Measurements from ENCODE around the gene LY6G6C. TPM values are rescaled to one million over a fixed set of nuclear protein-coding genes. Genes with fewer than 3 reads are reported as not detected.

LY6G6C gene
- total and polyA plus RNA-seq, 2 of the 13 experiments (the other 11 are each of a cell fraction or from before 2014, with no cell fraction given), result 0.15 TPM; not detected in 1

- TF ChIP-seq KDM3A (CRISPR knock-in tag; IDR thresholded peaks at IDR 0.05; ENCODE audit: low read depth) (0 out of 2 replicates have a peak, but pooled peaks have one; percentile 19), ZNF354B (CRISPR knock-in tag; IDR thresholded peaks at IDR 0.05) (no peak), ZNF230 (CRISPR knock-in tag; IDR thresholded peaks at IDR 0.05) (peak; percentile 69; the same call in 1 of the 2 replicates), NRL (CRISPR knock-in tag; IDR thresholded peaks at IDR 0.05; ENCODE audit: borderline replicate concordance) (peak; percentile 75; the same call in 1 of the 2 replicates), FOXM1 (CRISPR knock-in tag; IDR thresholded peaks at IDR 0.05) (no peak), ARID2 (CRISPR knock-in tag; IDR thresholded peaks at IDR 0.05; ENCODE audit: borderline replicate concordance) (no peak), EZH2 (conservative IDR thresholded peaks at IDR 0.05; ENCODE audit: low read depth, low read length) (no peak), AGO1 (IDR thresholded peaks at IDR 0.05; ENCODE audit: low read depth, low read length, poor library complexity, severe bottlenecking) (peak; percentile 67), GATA4 (IDR thresholded peaks at IDR 0.05; ENCODE audit: borderline replicate concordance, low read depth) (peak; percentile 74; the same call in 1 of the 2 replicates), NCOR1 (IDR thresholded peaks at IDR 0.05; ENCODE audit: borderline replicate concordance, low read length) (no peak), SP1 (IDR thresholded peaks at IDR 0.05) (no peak), SP1 (CRISPR knock-in tag; IDR thresholded peaks at IDR 0.05) (peak; percentile 49; the same call in 1 of the 2 replicates), ZSCAN29 (CRISPR knock-in tag; conservative IDR thresholded peaks at IDR 0.05) (no peak), ETV5 (CRISPR knock-in tag; IDR thresholded peaks at IDR 0.05; ENCODE audit: borderline replicate concordance) (peak; percentile 44; the same call in 1 of the 2 replicates), ERF (CRISPR knock-in tag; IDR thresholded peaks at IDR 0.05) (peak; percentile 66; the same call in 1 of the 2 replicates), CC2D1A (CRISPR knock-in tag; IDR thresholded peaks at IDR 0.05) (0 out of 2 replicates have a peak, but pooled peaks have one; percentile 14), ZSCAN25 (CRISPR knock-in tag; IDR thresholded peaks at IDR 0.05) (peak; percentile 85), POGK (CRISPR knock-in tag; conservative IDR thresholded peaks at IDR 0.05) (0 out of 2 replicates have a peak, but pooled peaks have one; percentile 82), RBFOX2 (IDR thresholded peaks at IDR 0.05; ENCODE audit: low read depth, low read length) (peak; percentile 69), YEATS4 (CRISPR knock-in tag; IDR thresholded peaks at IDR 0.05; ENCODE audit: borderline replicate concordance) (peak; percentile 52; the same call in 1 of the 2 replicates), SOX5 (CRISPR knock-in tag; IDR thresholded peaks at IDR 0.05; ENCODE audit: borderline replicate concordance) (peak; percentile 48), ATF7-NPFF (CRISPR knock-in tag; IDR thresholded peaks at IDR 0.05; ENCODE audit: low read depth) (peak; percentile 82), ZNF547 (CRISPR knock-in tag; IDR thresholded peaks at IDR 0.05) (peak; percentile 87), MIER3 (CRISPR knock-in tag; IDR thresholded peaks at IDR 0.05; ENCODE audit: borderline replicate concordance) (no peak), ZNF598 (CRISPR knock-in tag; IDR thresholded peaks at IDR 0.05; ENCODE audit: borderline replicate concordance) (0 out of 2 replicates have a peak, but pooled peaks have one; percentile 94), ZNF724P (CRISPR knock-in tag; IDR thresholded peaks at IDR 0.05; ENCODE audit: borderline replicate concordance) (0 out of 2 replicates have a peak, but pooled peaks have one; percentile 15), NR2C2 (CRISPR knock-in tag; IDR thresholded peaks at IDR 0.05; ENCODE audit: borderline replicate concordance) (no peak)
- TF ChIP-seq, protein P1, sequence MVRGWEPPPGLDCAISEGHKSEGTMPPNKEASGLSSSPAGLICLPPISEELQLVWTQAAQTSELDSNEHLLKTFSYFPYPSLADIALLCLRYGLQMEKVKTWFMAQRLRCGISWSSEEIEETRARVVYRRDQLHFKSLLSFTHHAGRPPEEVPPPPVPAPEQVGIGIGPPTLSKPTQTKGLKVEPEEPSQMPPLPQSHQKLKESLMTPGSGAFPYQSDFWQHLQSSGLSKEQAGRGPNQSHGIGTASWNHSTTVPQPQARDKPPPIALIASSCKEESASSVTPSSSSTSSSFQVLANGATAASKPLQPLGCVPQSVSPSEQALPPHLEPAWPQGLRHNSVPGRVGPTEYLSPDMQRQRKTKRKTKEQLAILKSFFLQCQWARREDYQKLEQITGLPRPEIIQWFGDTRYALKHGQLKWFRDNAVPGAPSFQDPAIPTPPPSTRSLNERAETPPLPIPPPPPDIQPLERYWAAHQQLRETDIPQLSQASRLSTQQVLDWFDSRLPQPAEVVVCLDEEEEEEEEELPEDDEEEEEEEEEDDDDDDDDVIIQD (CRISPR knock-in tag; IDR thresholded peaks at IDR 0.05; ENCODE audit: low read depth), result peak; percentile 58
These were observed 44.6 kb upstream of the LY6G6C start (continued) for GRCh38 chr6:31765910-31766794.

Data from HepG2 (cell line).